GM12891 (cell line): ENCODE results near the gene KANSL3.

Source experiments
- DNase-seq: peaks from one replicate; pipeline ENCODE4 v3.0.0; 2011; ENCODE audit warnings: low spot score; ENCODE audit not compliant: insufficient read length
- FAIRE-seq: peaks from 2 replicates; lab custom pipeline; 2011; peaks lifted over from hg19 to GRCh38; lab: Jason Lieb, UNC
- PAX5 ChIP-seq: IDR thresholded peaks from 2 replicates; pipeline ENCODE4 v1.6.1; 2011; ENCODE audit warnings: low read length, moderate library complexity, mild to moderate bottlenecking; ENCODE audit not compliant: insufficient read depth, severe bottlenecking
- POLR2A ChIP-seq: IDR thresholded peaks from 2 replicates; pipeline ENCODE4 v1.6.1; 2011; ENCODE audit warnings: low read depth, low read length, control low read depth
- POLR2AphosphoS5 ChIP-seq: IDR thresholded peaks from 2 replicates; pipeline ENCODE4 v1.6.1; 2011; ENCODE audit warnings: low read depth, low read length, control low read depth
- POU2F2 ChIP-seq: IDR thresholded peaks from 2 replicates; pipeline ENCODE4 v1.6.1; 2011; ENCODE audit warnings: low read depth, mild to moderate bottlenecking, control low read depth, low read length, moderate library complexity
- SPI1 ChIP-seq: IDR thresholded peaks from 2 replicates; pipeline ENCODE4 v1.6.1; 2011; ENCODE audit warnings: low read depth, low read length, control low read depth
- TAF1 ChIP-seq: IDR thresholded peaks from 2 replicates; pipeline ENCODE4 v1.6.1; 2011; ENCODE audit warnings: low read depth, low read length, control low read depth

Gene KANSL3

GRCh38 chr2:96594282-96594681 lies 43.8 kb downstream of the KANSL3 start:
- DNase-seq = no peak
- no peak for FAIRE-seq
- TF ChIP-seq SPI1 (no peak), TAF1 (no peak), PAX5 (no peak), POLR2A (no peak), POLR2AphosphoS5 (no peak), POU2F2 (no peak)

- no peak for FAIRE-seq
- TF ChIP-seq POU2F2 (no peak), POLR2AphosphoS5 (no peak), SPI1 (no peak), TAF1 (no peak), PAX5 (no peak), POLR2A (no peak)
- no peak for DNase-seq
These were observed 46.6 kb downstream of the KANSL3 start for GRCh38 chr2:96591494-96591893.

- TF ChIP-seq SPI1 = no peak
- no peak for TF ChIP-seq POU2F2
- TF ChIP-seq POLR2AphosphoS5 = no peak
- no peak for TF ChIP-seq TAF1
- TF ChIP-seq PAX5 = no peak
These were observed 47.1 kb downstream of the KANSL3 start for GRCh38 chr2:96591054-96591453.

GRCh38 chr2:96587843-96588242 lies 50.3 kb downstream of the KANSL3 start:
- FAIRE-seq = no peak
- TF ChIP-seq POU2F2 (no peak), POLR2A (no peak), POLR2AphosphoS5 (no peak), PAX5 (no peak), TAF1 (no peak), SPI1 (no peak)
- DNase-seq = no peak

More at GRCh38 chr2:96591054-96591453, 47.1 kb downstream of the KANSL3 start:
- FAIRE-seq (no peak), DNase-seq (no peak)

- DNase-seq (no peak), FAIRE-seq (no peak)
- TF ChIP-seq POLR2A (no peak), SPI1 (no peak), POU2F2 (no peak), POLR2AphosphoS5 (no peak), PAX5 (no peak), TAF1 (no peak)
These were observed 54.1 kb downstream of the KANSL3 start for GRCh38 chr2:96584017-96584416.

- no peak for TF ChIP-seq POU2F2
- no peak for TF ChIP-seq TAF1
- TF ChIP-seq SPI1 = no peak
- TF ChIP-seq POLR2AphosphoS5 = no peak
- DNase-seq (no peak), FAIRE-seq (no peak)
These were observed 57.3 kb downstream of the KANSL3 start for GRCh38 chr2:96580771-96581170.

- no peak for FAIRE-seq
- DNase-seq = no peak
- TF ChIP-seq SPI1 = no peak
- TF ChIP-seq TAF1 = no peak
- no peak for TF ChIP-seq POLR2AphosphoS5
- TF ChIP-seq POLR2A = no peak
These were observed 58.7 kb downstream of the KANSL3 start for GRCh38 chr2:96579422-96579821.

GRCh38 chr2:96578731-96579130 lies 59.4 kb downstream of the KANSL3 start:
- FAIRE-seq (no peak), DNase-seq (no peak)
- no peak for TF ChIP-seq TAF1

GRCh38 chr2:96577501-96577900 lies 60.6 kb downstream of the KANSL3 start:
- no peak for DNase-seq
- FAIRE-seq = no peak
- no peak for TF ChIP-seq POU2F2
- no peak for TF ChIP-seq TAF1
- no peak for TF ChIP-seq SPI1

- FAIRE-seq (no peak), DNase-seq (no peak)
- TF ChIP-seq PAX5 (no peak), POLR2A (no peak), POU2F2 (no peak), POLR2AphosphoS5 (no peak), TAF1 (no peak), SPI1 (no peak)
These were observed 62.2 kb downstream of the KANSL3 start for GRCh38 chr2:96575785-96576456.
